CD1c-positive myeloid dendritic cell (primary cell): Measurements from ENCODE around the gene LUC7L.
"Not testable (repeated sequence)": the region's sequence is repeated elsewhere in the genome, so short reads cannot be mapped to it uniquely, and the experiment has no call there.

ENCODE experiments used
- DNase-seq: peaks from one replicate; pipeline ENCODE4 v3.0.0-alpha.2; 2016; ENCODE audit errors: extremely low spot score

Gene LUC7L

GRCh38 chr16:230351-230750 is 1.1 kb upstream of the LUC7L start:
- not testable (repeated sequence) for DNase-seq

- DNase-seq = no peak
Measured at GRCh38 chr16:229731-230281, 557 bp upstream of the LUC7L start.

- DNase-seq = no peak
Measured at GRCh38 chr16:228151-228851, 948 bp downstream of the LUC7L start.

- DNase-seq = no peak
Measured at GRCh38 chr16:220021-220420, 9.2 kb downstream of the LUC7L start.

- DNase-seq = no peak
Measured at GRCh38 chr16:212999-213398, 16.2 kb downstream of the LUC7L start.

- not testable (repeated sequence) for DNase-seq
Measured at GRCh38 chr16:211631-212180, 17.5 kb downstream of the LUC7L start.

- DNase-seq = not testable (repeated sequence)
Measured at GRCh38 chr16:209359-209758, 19.9 kb downstream of the LUC7L start.

GRCh38 chr16:204046-204445 is 25.2 kb downstream of the LUC7L start:
- DNase-seq = not testable (repeated sequence)

- no peak for DNase-seq
Measured at GRCh38 chr16:203246-203645, 26.0 kb downstream of the LUC7L start.

GRCh38 chr16:200388-200787 is 28.9 kb downstream of the LUC7L start:
- DNase-seq = no peak

GRCh38 chr16:194516-194915 is 34.7 kb downstream of the LUC7L start:
- no peak for DNase-seq

- no peak for DNase-seq
Measured at GRCh38 chr16:193441-193840, 35.8 kb downstream of the LUC7L start.

- DNase-seq = no peak
Measured at GRCh38 chr16:192686-193085, 36.6 kb downstream of the LUC7L start.

GRCh38 chr16:191831-192230 is 37.4 kb downstream of the LUC7L start:
- no peak for DNase-seq

GRCh38 chr16:189604-190186 is 39.6 kb downstream of the LUC7L start:
- no peak for DNase-seq

- no peak for DNase-seq
Measured at GRCh38 chr16:188674-189073, 40.6 kb downstream of the LUC7L start.

GRCh38 chr16:187330-187729 is 41.9 kb downstream of the LUC7L start:
- no peak for DNase-seq

- no peak for DNase-seq
Measured at GRCh38 chr16:185691-186090, 43.6 kb downstream of the LUC7L start.

GRCh38 chr16:185213-185612 is 44.0 kb downstream of the LUC7L start:
- DNase-seq = no peak

- DNase-seq = no peak
Measured at GRCh38 chr16:183005-183404, 46.2 kb downstream of the LUC7L start.

- DNase-seq = no peak
Measured at GRCh38 chr16:181565-182021, 47.7 kb downstream of the LUC7L start.

GRCh38 chr16:180681-181564 is 48.3 kb downstream of the LUC7L start:
- peak; percentile 83 for DNase-seq
